GM18951 (cell line): ENCODE data around the gene API5.

Experiments used
- POLR2A ChIP-seq: IDR thresholded peaks from 4 replicates; pipeline ENCODE4 v1.6.1; 2011; ENCODE audit warnings: mild to moderate bottlenecking; ENCODE audit not compliant: insufficient read length, insufficient read depth; ENCODE audit errors: extremely low read depth
- in situ Hi-C: fragments of 300-500 bp; cut with MboI; formaldehyde crosslinking; loops from one replicate; pipeline ENCODE4 v1.12.0; 2022; ENCODE audit warnings: low sequenced_read_pairs, mixed read lengths, inconsistent platforms; ENCODE audit not compliant: unreplicated experiment

API5 gene

GRCh38 chr11:43311791-43312607, at the start of gene API5:
API5 (plus strand) TSS chr11:43311996; CDS start chr11:43312128, 132 bp downstream.
- in situ Hi-C loops, result no loop called here
- peak; percentile 84 for TF ChIP-seq POLR2A

GRCh38 chr11:43267856-43268580, 43.8 kb upstream of the API5 start:
- in situ Hi-C loops, result no loop called here
- TF ChIP-seq POLR2A, result no peak

GRCh38 chr11:43268786-43269185, 43.0 kb upstream of the API5 start:
- in situ Hi-C loops, result no loop called here
- no peak for TF ChIP-seq POLR2A

- in situ Hi-C loops, result no loop called here
- TF ChIP-seq POLR2A, result no peak
Measured at GRCh38 chr11:43269254-43269918, 42.4 kb upstream of the API5 start.

- TF ChIP-seq POLR2A, result no peak
- in situ Hi-C loops, result no loop called here
Measured at GRCh38 chr11:43270468-43270867, 41.3 kb upstream of the API5 start.

GRCh38 chr11:43278193-43278956, 33.4 kb upstream of the API5 start:
- in situ Hi-C loops, result loop anchor here (25.0 kb wide), 1 partner anchor 1816 kb away; the partner anchor contains the start of gene LRRC4C
- no peak for TF ChIP-seq POLR2A

GRCh38 chr11:43282607-43283440, 29.0 kb upstream of the API5 start:
- in situ Hi-C loops, result loop anchor here (10.0 to 25.0 kb wide), 2 partner anchors 508 to 1821 kb away; partner anchors contain the start of gene LRRC4C
- no peak for TF ChIP-seq POLR2A

- in situ Hi-C loops, result loop anchor here (10.0 to 25.0 kb wide), 2 partner anchors 511 to 1824 kb away; partner anchors contain the start of gene LRRC4C
Measured at GRCh38 chr11:43285826-43286225, 26.0 kb upstream of the API5 start.

GRCh38 chr11:43289368-43289767, 22.4 kb upstream of the API5 start:
- TF ChIP-seq POLR2A, result no peak
- in situ Hi-C loops, result loop anchor here (10.0 to 25.0 kb wide), 2 partner anchors 515 to 1827 kb away; partner anchors contain the start of gene LRRC4C

More at GRCh38 chr11:43285826-43286225, 26.0 kb upstream of the API5 start:
- no peak for TF ChIP-seq POLR2A

- TF ChIP-seq POLR2A, result no peak
- in situ Hi-C loops, result loop anchor here (25.0 kb wide), 1 partner anchor 1836 kb away; the partner anchor contains the start of gene LRRC4C
Measured at GRCh38 chr11:43298397-43298796, 13.4 kb upstream of the API5 start.

GRCh38 chr11:43315966-43316365, 4.2 kb downstream of the API5 start:
- TF ChIP-seq POLR2A, result no peak
- in situ Hi-C loops, result no loop called here
